Measurements from ENCODE around the gene ZNF277.

The ZNF277 gene

DNA sequence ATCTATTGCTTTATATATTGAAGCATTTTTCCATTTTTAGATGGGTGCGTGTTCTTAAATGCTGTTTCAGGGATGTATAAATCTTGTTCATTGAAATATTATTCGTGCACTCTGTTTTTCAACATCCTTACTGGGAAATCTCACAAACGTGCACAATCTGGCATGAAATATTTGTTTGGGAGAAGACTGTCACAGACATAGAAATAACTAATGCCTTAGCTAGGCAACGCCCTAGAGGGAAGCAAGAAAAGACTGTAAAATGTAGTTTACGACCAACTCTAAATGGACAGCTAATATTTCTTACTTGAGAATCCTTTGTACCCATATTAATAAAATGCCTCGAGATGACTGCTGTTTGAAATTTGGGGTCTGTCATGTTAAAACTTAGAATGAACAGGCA, 9.2 kb upstream of the ZNF277 start:
- Histone ChIP-seq H4K20me1 (ENCODE audit: insufficient read depth) (no peaks in the 10 kb centered on the region), H3K79me2 (ENCODE audit: insufficient read depth, low read depth) (no peaks in the 10 kb centered on the region), H3K4me2 (no peak overlapping the region)

DNA sequence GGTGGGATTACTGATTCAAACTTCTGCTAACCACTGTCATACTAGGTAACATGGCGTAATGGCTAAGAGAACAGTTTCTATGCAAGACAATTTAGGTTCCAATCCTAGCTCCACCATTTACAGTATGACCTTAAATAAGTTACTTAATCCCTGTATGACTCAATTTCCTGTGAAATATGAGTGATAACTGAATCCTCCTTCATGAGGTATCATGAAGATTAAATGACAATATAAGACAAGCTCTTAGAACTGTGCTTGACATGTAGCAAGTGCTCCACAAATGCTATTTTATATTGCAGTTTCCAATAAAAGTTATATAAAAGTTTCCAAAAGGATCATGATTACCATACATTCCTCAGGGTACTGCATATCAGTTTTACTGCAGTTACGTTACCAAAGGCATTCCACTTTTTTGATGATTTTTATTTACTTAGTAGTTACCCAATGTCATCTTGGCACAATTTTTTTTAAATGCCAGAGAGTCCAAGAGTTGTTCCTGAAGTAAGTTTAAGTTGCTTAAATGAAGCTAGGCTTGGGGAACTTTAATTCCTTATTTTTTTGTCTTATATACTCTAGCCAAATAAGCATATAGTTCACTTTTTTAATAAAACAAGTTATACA, 7.3 kb upstream of the ZNF277 start:
- TF ChIP-seq, protein P1, sequence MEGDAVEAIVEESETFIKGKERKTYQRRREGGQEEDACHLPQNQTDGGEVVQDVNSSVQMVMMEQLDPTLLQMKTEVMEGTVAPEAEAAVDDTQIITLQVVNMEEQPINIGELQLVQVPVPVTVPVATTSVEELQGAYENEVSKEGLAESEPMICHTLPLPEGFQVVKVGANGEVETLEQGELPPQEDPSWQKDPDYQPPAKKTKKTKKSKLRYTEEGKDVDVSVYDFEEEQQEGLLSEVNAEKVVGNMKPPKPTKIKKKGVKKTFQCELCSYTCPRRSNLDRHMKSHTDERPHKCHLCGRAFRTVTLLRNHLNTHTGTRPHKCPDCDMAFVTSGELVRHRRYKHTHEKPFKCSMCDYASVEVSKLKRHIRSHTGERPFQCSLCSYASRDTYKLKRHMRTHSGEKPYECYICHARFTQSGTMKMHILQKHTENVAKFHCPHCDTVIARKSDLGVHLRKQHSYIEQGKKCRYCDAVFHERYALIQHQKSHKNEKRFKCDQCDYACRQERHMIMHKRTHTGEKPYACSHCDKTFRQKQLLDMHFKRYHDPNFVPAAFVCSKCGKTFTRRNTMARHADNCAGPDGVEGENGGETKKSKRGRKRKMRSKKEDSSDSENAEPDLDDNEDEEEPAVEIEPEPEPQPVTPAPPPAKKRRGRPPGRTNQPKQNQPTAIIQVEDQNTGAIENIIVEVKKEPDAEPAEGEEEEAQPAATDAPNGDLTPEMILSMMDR (conservative IDR thresholded peaks at IDR 0.05; ENCODE audit: low read depth, low read length): no peak
- Histone ChIP-seq H4K20me1 (ENCODE audit: insufficient read depth) (no peaks in the 10 kb centered on the region), H3K4me2 (no peak overlapping the region), H3K27ac (no peak overlapping the region), H3K36me3 (ENCODE audit: insufficient read depth) (no peaks in the 10 kb centered on the region), H3K4me1 (ENCODE audit: low read depth, poor library complexity, severe bottlenecking) (peaks cover 9% of the 10 kb centered on the region), H3K79me2 (ENCODE audit: insufficient read depth, low read depth) (no peaks in the 10 kb centered on the region), H2AFZ (ENCODE audit: low read depth) (no peak overlapping the region), H3K9ac (no peak overlapping the region), H3K4me3 (IDR thresholded peaks at IDR 0.05; ENCODE audit: insufficient read depth, low read depth, low read length) (no peak overlapping the region), H3K27me3 (ENCODE audit: insufficient read depth, low read depth) (no peaks in the 10 kb centered on the region)

More for the DNA sequence above, 9.2 kb upstream of the ZNF277 start:
- no peaks in the 10 kb centered on the region for H3K4me1 ChIP-seq (ENCODE audit: low read depth, poor library complexity, severe bottlenecking)
- H3K9ac ChIP-seq: no peak overlapping the region
- H2AFZ ChIP-seq (ENCODE audit: low read depth): no peak overlapping the region
- TF ChIP-seq, protein P1 (conservative IDR thresholded peaks at IDR 0.05; ENCODE audit: low read depth, low read length): no peak
- no peaks in the 10 kb centered on the region for H3K36me3 ChIP-seq (ENCODE audit: insufficient read depth)
- no peaks in the 10 kb centered on the region for H3K27me3 ChIP-seq (ENCODE audit: insufficient read depth, low read depth)
- H3K4me3 ChIP-seq (IDR thresholded peaks at IDR 0.05; ENCODE audit: insufficient read depth, low read depth, low read length): no peak overlapping the region
- H3K27ac ChIP-seq: no peak overlapping the region

DNA sequence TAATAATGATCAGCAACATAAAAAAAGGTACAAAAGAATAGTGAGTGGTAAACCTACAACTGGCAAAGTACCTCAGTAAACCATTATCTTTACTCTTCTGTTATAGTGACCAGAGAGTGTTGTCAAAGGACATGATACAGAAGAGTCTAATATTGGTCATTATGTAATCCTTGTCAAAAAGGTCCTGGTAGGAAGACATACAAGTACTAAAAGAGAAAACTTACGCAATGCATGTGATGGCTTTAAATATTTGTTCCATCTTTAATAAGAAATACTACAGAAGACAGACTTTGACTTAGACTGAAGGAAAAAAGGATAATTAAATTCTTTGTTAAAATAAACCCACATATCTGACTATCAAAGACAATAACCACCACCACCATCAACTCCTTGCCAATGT, 6.8 kb upstream of the ZNF277 start:
- TF ChIP-seq, protein P1 (conservative IDR thresholded peaks at IDR 0.05; ENCODE audit: low read depth, low read length): no peak
- no peak overlapping the region for H3K4me3 ChIP-seq (IDR thresholded peaks at IDR 0.05; ENCODE audit: insufficient read depth, low read depth, low read length)
- no peak overlapping the region for H3K9ac ChIP-seq
- H3K27ac ChIP-seq: no peak overlapping the region
- no peaks in the 10 kb centered on the region for H3K79me2 ChIP-seq (ENCODE audit: insufficient read depth, low read depth)
- peaks cover 14% of the 10 kb centered on the region for H3K4me1 ChIP-seq (ENCODE audit: low read depth, poor library complexity, severe bottlenecking)
- H3K27me3 ChIP-seq (ENCODE audit: insufficient read depth, low read depth): no peaks in the 10 kb centered on the region
- H3K4me2 ChIP-seq: no peak overlapping the region
- H3K36me3 ChIP-seq (ENCODE audit: insufficient read depth): no peaks in the 10 kb centered on the region
- no peaks in the 10 kb centered on the region for H4K20me1 ChIP-seq (ENCODE audit: insufficient read depth)
- no peak overlapping the region for H2AFZ ChIP-seq (ENCODE audit: low read depth)

DNA sequence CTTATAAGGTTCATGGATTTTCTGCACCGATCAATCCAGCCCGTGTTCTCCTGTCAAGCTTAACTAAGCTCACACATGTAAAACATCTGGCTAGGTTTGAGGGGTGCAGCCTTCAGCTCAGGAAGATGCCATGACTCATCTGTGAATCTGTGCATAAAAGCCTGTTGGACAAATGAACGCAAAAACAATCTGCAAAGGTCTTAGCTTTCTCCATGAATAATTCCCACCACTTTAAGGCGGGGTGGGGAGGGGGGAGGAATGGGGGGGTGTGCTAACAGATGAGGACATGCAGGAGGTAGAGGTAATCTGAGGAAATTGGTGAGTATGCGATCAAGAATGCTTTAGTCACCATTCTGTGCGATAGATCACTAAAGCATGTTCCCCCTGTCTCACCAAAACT, 5.1 kb upstream of the ZNF277 start:
- no peak overlapping the region for H2AFZ ChIP-seq (ENCODE audit: low read depth)
- no peak overlapping the region for H3K4me2 ChIP-seq

More for the DNA sequence above, 5.1 kb upstream of the ZNF277 start:
- H3K27me3 ChIP-seq (ENCODE audit: insufficient read depth, low read depth): no peaks in the 10 kb centered on the region
- H3K4me1 ChIP-seq (ENCODE audit: low read depth, poor library complexity, severe bottlenecking): peaks cover 14% of the 10 kb centered on the region
- no peaks in the 10 kb centered on the region for H3K36me3 ChIP-seq (ENCODE audit: insufficient read depth)
- TF ChIP-seq, protein P1 (conservative IDR thresholded peaks at IDR 0.05; ENCODE audit: low read depth, low read length): no peak
- no peak overlapping the region for H3K4me3 ChIP-seq (IDR thresholded peaks at IDR 0.05; ENCODE audit: insufficient read depth, low read depth, low read length)
- H3K27ac ChIP-seq: no peak overlapping the region
- H3K79me2 ChIP-seq (ENCODE audit: insufficient read depth, low read depth): no peaks in the 10 kb centered on the region
- H4K20me1 ChIP-seq (ENCODE audit: insufficient read depth): no peaks in the 10 kb centered on the region
- H3K9ac ChIP-seq: no peak overlapping the region

All from KMS-11 (cell line).